H9 (cell line): Measurements from ENCODE around the gene SIL1. TPM values are rescaled to one million over a fixed set of nuclear protein-coding genes. Genes with fewer than 3 reads are reported as not detected.

Source experiments
- DNase-seq: peaks from one replicate; pipeline ENCODE4 v3.0.0-alpha.2; 2017
- H2AFZ ChIP-seq: one replicate; pipeline ENCODE4 v1.6.1; 2013; ENCODE audit warnings: mild to moderate bottlenecking, low read length, control low read depth, moderate library complexity
- H2AK5ac ChIP-seq: 2 replicates; pipeline ENCODE4 v1.6.1; 2013; ENCODE audit warnings: low read length, control low read depth, mixed read lengths; ENCODE audit not compliant: insufficient read length
- H2BK120ac ChIP-seq: one replicate; pipeline ENCODE4 v1.6.1; 2013; ENCODE audit warnings: low read depth, mild to moderate bottlenecking, low read length, control low read depth, inconsistent platforms; ENCODE audit not compliant: poor library complexity, severe bottlenecking
- H2BK12ac ChIP-seq: 2 replicates; pipeline ENCODE4 v1.6.1; 2013; ENCODE audit warnings: low read length, control low read depth, mixed read lengths, low read depth; ENCODE audit not compliant: insufficient read length
- H2BK15ac ChIP-seq: 2 replicates; pipeline ENCODE4 v1.6.1; 2013; ENCODE audit warnings: low read depth, low read length, control low read depth
- H2BK20ac ChIP-seq: one replicate; pipeline ENCODE4 v1.6.1; 2013; ENCODE audit warnings: low read depth, mild to moderate bottlenecking, low read length, control low read depth, inconsistent platforms; ENCODE audit not compliant: poor library complexity, severe bottlenecking
- H2BK5ac ChIP-seq: 2 replicates; pipeline ENCODE4 v1.6.1; 2013; ENCODE audit warnings: low read length, control low read depth, mixed read lengths; ENCODE audit not compliant: insufficient read length
- H3K14ac ChIP-seq: 2 replicates; pipeline ENCODE4 v1.6.1; 2013; ENCODE audit warnings: low read length, control low read depth; ENCODE audit not compliant: insufficient read depth
- H3K18ac ChIP-seq: 2 replicates; pipeline ENCODE4 v1.6.1; 2013; ENCODE audit warnings: low read depth, mild to moderate bottlenecking, mixed read lengths, low read length, control low read depth; ENCODE audit not compliant: insufficient read length
- H3K23ac ChIP-seq: 2 replicates; pipeline ENCODE4 v1.6.1; 2013; ENCODE audit warnings: low read length, control low read depth, mixed read lengths, low read depth; ENCODE audit not compliant: insufficient read length
- H3K23me2 ChIP-seq: 2 replicates; pipeline ENCODE4 v1.6.1; 2013; ENCODE audit warnings: low read depth, mild to moderate bottlenecking, mixed read lengths, low read length, control low read depth; ENCODE audit not compliant: insufficient read length, poor library complexity, severe bottlenecking
- H3K27ac ChIP-seq: 2 replicates; pipeline ENCODE4 v1.5.1; 2013; ENCODE audit warnings: low read length, control low read depth, mixed read lengths, low read depth; ENCODE audit not compliant: insufficient read length
- H3K27me3 ChIP-seq: 2 replicates; pipeline ENCODE4 v1.6.1; 2013; ENCODE audit warnings: low read length, control low read depth, inconsistent platforms; ENCODE audit not compliant: insufficient read depth
- H3K4ac ChIP-seq: 2 replicates; pipeline ENCODE4 v1.6.1; 2013; ENCODE audit warnings: low read depth, mild to moderate bottlenecking, control low read depth, inconsistent platforms, low read length, moderate library complexity
- H3K4me1 ChIP-seq: 2 replicates; pipeline ENCODE4 v1.6.1; 2013; ENCODE audit warnings: low read length, control low read depth, inconsistent platforms; ENCODE audit not compliant: insufficient read depth
- H3K4me2 ChIP-seq: 2 replicates; pipeline ENCODE4 v1.6.1; 2013; ENCODE audit warnings: low read length, control low read depth, mixed read lengths; ENCODE audit not compliant: insufficient read length, insufficient read depth
- H3K56ac ChIP-seq: 2 replicates; pipeline ENCODE4 v1.6.1; 2013; ENCODE audit warnings: low read depth, mild to moderate bottlenecking, mixed read lengths, low read length, control low read depth; ENCODE audit not compliant: insufficient read length
- H3K79me1 ChIP-seq: 2 replicates; pipeline ENCODE4 v1.6.1; 2013; ENCODE audit warnings: low read depth, mild to moderate bottlenecking, moderate library complexity, low read length, control low read depth, inconsistent platforms; ENCODE audit not compliant: insufficient read depth, poor library complexity, severe bottlenecking
- H3K79me2 ChIP-seq: 2 replicates; pipeline ENCODE4 v1.6.1; 2013; ENCODE audit warnings: low read length, control low read depth, inconsistent platforms; ENCODE audit not compliant: insufficient read depth
- H3K9ac ChIP-seq: 2 replicates; pipeline ENCODE4 v1.6.1; 2013; ENCODE audit warnings: low read length, control low read depth, mixed read lengths; ENCODE audit not compliant: insufficient read length; ENCODE audit errors: extremely low read depth
- H3K9me3 ChIP-seq: one replicate; pipeline ENCODE4 v1.6.1; 2013; ENCODE audit warnings: low read depth, low read length, inconsistent platforms; ENCODE audit not compliant: control insufficient read depth
- H3T11ph ChIP-seq: one replicate; pipeline ENCODE4 v1.6.1; 2013; ENCODE audit warnings: mild to moderate bottlenecking, low read length, control low read depth, inconsistent platforms
- H4K20me1 ChIP-seq: one replicate; pipeline ENCODE4 v1.6.1; 2013; ENCODE audit not compliant: control insufficient read depth, insufficient read length, insufficient read depth
- H4K5ac ChIP-seq: 2 replicates; pipeline ENCODE4 v1.6.1; 2013; ENCODE audit warnings: low read depth, mild to moderate bottlenecking, mixed read lengths, low read length, control low read depth; ENCODE audit not compliant: insufficient read length
- H4K8ac ChIP-seq: replicated peaks from 2 replicates; pipeline ENCODE4 v1.6.1; 2013; ENCODE audit warnings: low read length, control low read depth, mixed read lengths, low read depth; ENCODE audit not compliant: insufficient read length
- H4K91ac ChIP-seq: 2 replicates; pipeline ENCODE4 v1.6.1; 2013; ENCODE audit warnings: low read depth, mild to moderate bottlenecking, moderate library complexity, mixed read lengths, low read length, control low read depth; ENCODE audit not compliant: insufficient read length
- H3K27ac Mint-ChIP-seq, 3 experiments: 2 replicates in 2 of 3; 3 replicates in 1 of 3; pipeline ENCODE4 v1.8.0; 2020 to 2021; ENCODE audit warnings: mixed read lengths in 3 of 3, mild to moderate bottlenecking in 1 of 3, moderate library complexity in 1 of 3
- H3K27me3 Mint-ChIP-seq: 2 replicates; pipeline ENCODE4 v1.8.0; 2021; ENCODE audit warnings: low read depth, mild to moderate bottlenecking, moderate library complexity, mixed read lengths
- H3K36me3 Mint-ChIP-seq, 3 experiments: 2 replicates in 2 of 3; 3 replicates in 1 of 3; pipeline ENCODE4 v1.8.0; 2020 to 2021; ENCODE audit warnings: low read depth in 3 of 3, mixed read lengths in 3 of 3; ENCODE audit not compliant: insufficient read depth in 1 of 3
- H3K4me1 Mint-ChIP-seq, 2 experiments: 2 replicates each; pipeline ENCODE4 v1.8.0; 2020; ENCODE audit warnings: mixed read lengths in 2 of 2
- H3K4me3 Mint-ChIP-seq, 2 experiments: 2 replicates in 1 of 2; 3 replicates in 1 of 2; pipeline ENCODE4 v1.8.0; 2020 to 2021; ENCODE audit warnings: mild to moderate bottlenecking in 2 of 2, mixed read lengths in 2 of 2, moderate library complexity in 1 of 2
- H3K9me3 Mint-ChIP-seq, 2 experiments: 2 replicates in 1 of 2; 3 replicates in 1 of 2; pipeline ENCODE4 v1.8.0; 2020; ENCODE audit warnings: mild to moderate bottlenecking in 2 of 2, mixed read lengths in 2 of 2, moderate library complexity in 1 of 2
- CTCF ChIP-seq: fragments of 200-600 bp; sonication (generic); conservative IDR thresholded peaks from 3 replicates; pipeline ENCODE4 v1.8.0; 2021; ENCODE audit warnings: antibody characterized with exemption, mild to moderate bottlenecking
- WGBS: extraction: QIAGEN DNeasy Blood & Tissue Kit; methylation state at CpG from one replicate; pipeline ENCODE4 v1.1.7; 2013; ENCODE audit warnings: missing lambda C conversion rate, low lambda C conversion rate, mixed read lengths; ENCODE audit not compliant: insufficient read length; ENCODE audit errors: extremely low coverage; 5-methylcytosine and 5-hydroxymethylcytosine counted together
- total RNA-seq: library from RNA; stranded (reverse); gene quantifications from 2 replicates; pipeline ENCODE4 v1.2.1, GENCODE V29; 2021

SIL1 gene
- total RNA-seq, 1 experiment from 2014 or later: 10.6 TPM

DNA sequence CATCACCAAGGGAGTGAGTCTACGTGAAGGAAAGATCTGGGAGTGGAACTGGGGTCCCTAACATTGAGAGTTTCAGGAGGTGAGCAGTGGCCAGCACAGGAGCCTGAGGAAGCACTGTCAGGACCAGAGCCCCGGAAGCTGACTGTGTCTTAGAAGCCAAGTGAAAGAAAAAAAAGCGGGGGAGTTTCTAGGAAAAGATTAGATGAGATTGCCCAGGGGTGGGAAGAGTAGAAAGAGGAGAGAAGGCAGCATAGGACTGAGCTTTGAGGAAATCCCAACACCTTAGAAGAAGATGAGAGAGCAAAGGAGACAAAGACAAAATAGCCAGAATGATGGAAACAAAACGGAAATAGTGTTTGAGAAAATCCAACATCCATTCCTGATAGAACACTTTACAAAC, 286.1 kb downstream of the SIL1 start:
- H4K8ac ChIP-seq: no peak overlapping the region
- no peak overlapping the region for H3K27ac ChIP-seq
- H3K4me1 Mint-ChIP-seq: peaks cover 0 to 7% of the 10 kb centered on the region in 2 experiments; a peak in 1 of 4 replicates
- H2BK15ac ChIP-seq: no peak overlapping the region
- no peaks in the 10 kb centered on the region for H3K9me3 Mint-ChIP-seq
- H3K79me1 ChIP-seq: peaks cover 8% of the 10 kb centered on the region
- no peak overlapping the region for H3K4me2 ChIP-seq
- H3K18ac ChIP-seq: no peak overlapping the region
- no peak overlapping the region for H2AK5ac ChIP-seq
- H4K5ac ChIP-seq: no peak overlapping the region
- no CpG with 5 or more reads among the region's 4 CpGs for WGBS
- H3K4ac ChIP-seq: no peak overlapping the region
- H2BK12ac ChIP-seq: no peak overlapping the region
- H3K27ac Mint-ChIP-seq: peak overlapping the region in 2 of 3 experiments; percentile 0 to 70; a peak in 4 of 7 replicates
- H3K79me2 ChIP-seq: no peaks in the 10 kb centered on the region
- H3K4me3 Mint-ChIP-seq: no peak overlapping the region
- H4K91ac ChIP-seq: no peak overlapping the region
- H2AFZ ChIP-seq: no peak overlapping the region
- DNase-seq: no peak
- H3K27me3 ChIP-seq: no peaks in the 10 kb centered on the region
- no peak for TF ChIP-seq CTCF
- no peak overlapping the region for H3T11ph ChIP-seq
- H3K23ac ChIP-seq: no peak overlapping the region
- H4K20me1 ChIP-seq: no peaks in the 10 kb centered on the region
- no peak overlapping the region for H2BK5ac ChIP-seq
- H3K36me3 Mint-ChIP-seq: peaks cover 6 to 58% (median 52%) of the 10 kb centered on the region in 3 experiments; a peak in 6 of 7 replicates
- H2BK120ac ChIP-seq: no peak overlapping the region
- no peak overlapping the region for H3K14ac ChIP-seq
- H3K4me1 ChIP-seq: no peaks in the 10 kb centered on the region
- no peaks in the 10 kb centered on the region for H3K23me2 ChIP-seq
- no peaks in the 10 kb centered on the region for H3K9me3 ChIP-seq
- H3K9ac ChIP-seq: no peak overlapping the region
- no peak overlapping the region for H3K56ac ChIP-seq
- no peak overlapping the region for H2BK20ac ChIP-seq
- H3K27me3 Mint-ChIP-seq: no peaks in the 10 kb centered on the region
